Keratinocyte (primary cell): Measurements from ENCODE around the gene HTRA1.

Experiments used
- EZH2 ChIP-seq: IDR thresholded peaks from one replicate; pipeline ENCODE4 v1.6.1; 2012; ENCODE audit warnings: inconsistent platforms, mild to moderate bottlenecking, low read length, moderate library complexity
- TF ChIP-seq, protein P1 (sequence below), 3 experiments: IDR thresholded peaks in 1 of 3; conservative IDR thresholded peaks in 1 of 3; optimal IDR thresholded peaks in 1 of 3; 2 replicates in 2 of 3; 3 replicates in 1 of 3; pipeline versions ENCODE3 to v1.5.1; 2011; ENCODE audit warnings: low read length in 3 of 3, mild to moderate bottlenecking in 3 of 3, moderate library complexity in 2 of 3, control low read depth in 1 of 3, inconsistent platforms in 1 of 3; ENCODE audit not compliant: insufficient read depth in 2 of 3; ENCODE audit errors: extremely low read depth in 1 of 3

- TF ChIP-seq, protein P1, sequence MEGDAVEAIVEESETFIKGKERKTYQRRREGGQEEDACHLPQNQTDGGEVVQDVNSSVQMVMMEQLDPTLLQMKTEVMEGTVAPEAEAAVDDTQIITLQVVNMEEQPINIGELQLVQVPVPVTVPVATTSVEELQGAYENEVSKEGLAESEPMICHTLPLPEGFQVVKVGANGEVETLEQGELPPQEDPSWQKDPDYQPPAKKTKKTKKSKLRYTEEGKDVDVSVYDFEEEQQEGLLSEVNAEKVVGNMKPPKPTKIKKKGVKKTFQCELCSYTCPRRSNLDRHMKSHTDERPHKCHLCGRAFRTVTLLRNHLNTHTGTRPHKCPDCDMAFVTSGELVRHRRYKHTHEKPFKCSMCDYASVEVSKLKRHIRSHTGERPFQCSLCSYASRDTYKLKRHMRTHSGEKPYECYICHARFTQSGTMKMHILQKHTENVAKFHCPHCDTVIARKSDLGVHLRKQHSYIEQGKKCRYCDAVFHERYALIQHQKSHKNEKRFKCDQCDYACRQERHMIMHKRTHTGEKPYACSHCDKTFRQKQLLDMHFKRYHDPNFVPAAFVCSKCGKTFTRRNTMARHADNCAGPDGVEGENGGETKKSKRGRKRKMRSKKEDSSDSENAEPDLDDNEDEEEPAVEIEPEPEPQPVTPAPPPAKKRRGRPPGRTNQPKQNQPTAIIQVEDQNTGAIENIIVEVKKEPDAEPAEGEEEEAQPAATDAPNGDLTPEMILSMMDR (optimal IDR thresholded peaks at IDR 0.05 in 1 of 3, IDR thresholded peaks at IDR 0.05 in 1 of 3, conservative IDR thresholded peaks at IDR 0.05 in 1 of 3; ENCODE audit: extremely low read depth in 1 of 3, insufficient read depth in 2 of 3, low read length in 3 of 3), result no peak
- no peak for TF ChIP-seq EZH2
Observed at GRCh38 chr10:122426829-122427228, 34.5 kb upstream of the HTRA1 start.
